A549 treated with DMSO at 1 μM for 4 hours (cell line): ENCODE measurements around the gene METTL6. TPM values are rescaled to one million over a fixed set of nuclear protein-coding genes. Genes with fewer than 3 reads are reported as not detected.

Source experiments
- total RNA-seq: library from RNA; stranded (reverse); fragments of 200-300 nt; extraction: Qiagen RNA extraction; gene quantifications from 5 replicates; pipeline ENCODE4 v1.2.3, GENCODE V29; 2022; ENCODE audit warnings: low read depth

Gene METTL6
- 25.7 to 32.0 TPM (median 29.9 TPM) in 5 replicates for total RNA-seq

GRCh38 chr3:15427182-15427880, at the start of gene METTL6, which contains the start of gene EAF1:
METTL6 (minus strand) TSS chr3:15427544; CDS start chr3:15426511, 1,033 bp downstream.
EAF1 (plus strand) TSS chr3:15427598; CDS start chr3:15427780, 182 bp downstream.

Other genes with a start within 250 kb of the METTL6 start
- gene CAPN7, start 221.3 kb downstream of the METTL6 start, total RNA-seq = 20.6 to 25.5 TPM (median 22.2 TPM) in 5 replicates
- 19.0 to 23.4 TPM (median 22.1 TPM) in 5 replicates for gene SH3BP5, start 95.0 kb downstream of the METTL6 start, total RNA-seq
- gene EAF1, start 54 bp upstream of the METTL6 start, total RNA-seq = 15.7 to 18.8 TPM (median 17.2 TPM) in 5 replicates
- gene COLQ, start 94.2 kb upstream of the METTL6 start, total RNA-seq = 0.15 to 0.63 TPM (median 0.42 TPM) in 5 replicates
- 23.6 to 29.0 TPM (median 25.7 TPM) in 5 replicates for gene HACL1, start 174.0 kb upstream of the METTL6 start, total RNA-seq
- 14.7 to 18.4 TPM (median 17.6 TPM) in 5 replicates for gene BTD, start 174.2 kb upstream of the METTL6 start, total RNA-seq